Measurements from ENCODE around the gene HPCAL4. TPM values are rescaled to one million over a fixed set of nuclear protein-coding genes. Genes with fewer than 3 reads are reported as not detected.

The HPCAL4 gene
- polyA plus RNA-seq, 2 of the 4 experiments (the other 2 are of a cell fraction) = 0.09 to 0.14 TPM

DNA sequence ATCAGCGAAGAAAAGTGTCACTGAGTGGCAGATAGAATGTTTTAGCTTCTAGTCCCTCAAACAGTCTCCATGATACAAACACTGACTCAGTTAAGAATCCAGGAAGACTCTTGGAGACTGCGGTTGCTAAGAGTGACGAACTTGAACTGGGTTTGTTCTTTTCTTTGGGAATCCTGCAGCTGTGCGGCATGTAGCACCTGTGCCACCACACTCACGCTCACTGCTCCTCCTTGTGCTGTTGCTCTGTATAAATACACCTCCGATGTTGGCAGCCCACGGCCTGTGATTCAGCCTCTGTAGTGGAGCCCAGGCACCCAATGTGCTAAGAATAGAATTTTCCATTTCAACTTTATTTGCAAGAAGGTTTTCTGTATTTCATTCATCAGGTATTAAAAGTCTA lies 41.9 kb upstream of the HPCAL4 start:
- TF ChIP-seq JUN (IDR thresholded peaks at IDR 0.05) = no peak
- TF ChIP-seq POLR2A (IDR thresholded peaks at IDR 0.05; ENCODE audit: low read length) = no peak
- WGBS (ENCODE audit: missing lambda C conversion rate) = 45% methylated on average over 7 of the region's 7 CpGs
- H3K4me2 ChIP-seq = no peak overlapping the region
- no peak for DNase-seq (ENCODE audit: low read depth in 1 of 2, low spot score in 1 of 2)
- ChIA-PET POLR2A (no interaction called here), CTCF (interaction anchor here (1.2 kb wide), 1 partner anchor 127 kb away, joined by 4 read pairs; no protein-coding TSS in a partner anchor)
- no peaks in the 10 kb centered on the region for H3K9me3 ChIP-seq
- no peak for FAIRE-seq
- no peak overlapping the region for H3K27ac ChIP-seq
- H3K4me3 ChIP-seq = no peak overlapping the region
- no peaks in the 10 kb centered on the region for H3K4me1 ChIP-seq
- ATAC-seq = peak in 1 of 2 experiments; percentile 34; a peak in 1 of 6 replicates

- Histone ChIP-seq H3K9me3 (no peaks in the 10 kb centered on the region), H3K27ac (no peak overlapping the region), H3K4me1 (no peaks in the 10 kb centered on the region), H3K4me3 (no peak overlapping the region), H3K4me2 (no peak overlapping the region)
- no peak for DNase-seq (ENCODE audit: low read depth in 1 of 2, low spot score in 1 of 2)
- POLR2A ChIA-PET = no interaction called here
- CTCF ChIA-PET = interaction anchor here (1.2 kb wide), 1 partner anchor 127 kb away, joined by 4 read pairs; no protein-coding TSS in a partner anchor
- FAIRE-seq = no peak
- TF ChIP-seq HES2 (IDR thresholded peaks at IDR 0.05) (no peak), KDM1A (IDR thresholded peaks at IDR 0.05; ENCODE audit: low read depth) (no peak), MYC (IDR thresholded peaks at IDR 0.05; ENCODE audit: borderline replicate concordance, low read length) (no peak), RCOR1 (IDR thresholded peaks at IDR 0.05; ENCODE audit: low read depth, low read length) (no peak), HOXA7 (CRISPR knock-in tag; IDR thresholded peaks at IDR 0.05) (no peak), EHF (CRISPR knock-in tag; IDR thresholded peaks at IDR 0.05) (no peak), JUNB (IDR thresholded peaks at IDR 0.05) (no peak), CBX8 (IDR thresholded peaks at IDR 0.05) (no peak), SMC3 (IDR thresholded peaks at IDR 0.05) (no peak), HDAC2 (IDR thresholded peaks at IDR 0.05) (no peak), NR3C1 (IDR thresholded peaks at IDR 0.05) (no peak), FOSL2 (IDR thresholded peaks at IDR 0.05) (no peak), FOSL2 (CRISPR knock-in tag; IDR thresholded peaks at IDR 0.05) (no peak), FOSB (CRISPR knock-in tag; IDR thresholded peaks at IDR 0.05) (no peak), HOXB13 (CRISPR knock-in tag; IDR thresholded peaks at IDR 0.05; ENCODE audit: low read depth) (no peak), RARB (CRISPR knock-in tag; IDR thresholded peaks at IDR 0.05) (no peak), CBX2 (IDR thresholded peaks at IDR 0.05; ENCODE audit: borderline replicate concordance, low read depth) (no peak), ESRRA (IDR thresholded peaks at IDR 0.05; ENCODE audit: borderline replicate concordance, low read length) (no peak), RFX5 (IDR thresholded peaks at IDR 0.05) (no peak), PHF8 (IDR thresholded peaks at IDR 0.05; ENCODE audit: borderline replicate concordance, low read depth) (no peak)
- TF ChIP-seq, protein P1, sequence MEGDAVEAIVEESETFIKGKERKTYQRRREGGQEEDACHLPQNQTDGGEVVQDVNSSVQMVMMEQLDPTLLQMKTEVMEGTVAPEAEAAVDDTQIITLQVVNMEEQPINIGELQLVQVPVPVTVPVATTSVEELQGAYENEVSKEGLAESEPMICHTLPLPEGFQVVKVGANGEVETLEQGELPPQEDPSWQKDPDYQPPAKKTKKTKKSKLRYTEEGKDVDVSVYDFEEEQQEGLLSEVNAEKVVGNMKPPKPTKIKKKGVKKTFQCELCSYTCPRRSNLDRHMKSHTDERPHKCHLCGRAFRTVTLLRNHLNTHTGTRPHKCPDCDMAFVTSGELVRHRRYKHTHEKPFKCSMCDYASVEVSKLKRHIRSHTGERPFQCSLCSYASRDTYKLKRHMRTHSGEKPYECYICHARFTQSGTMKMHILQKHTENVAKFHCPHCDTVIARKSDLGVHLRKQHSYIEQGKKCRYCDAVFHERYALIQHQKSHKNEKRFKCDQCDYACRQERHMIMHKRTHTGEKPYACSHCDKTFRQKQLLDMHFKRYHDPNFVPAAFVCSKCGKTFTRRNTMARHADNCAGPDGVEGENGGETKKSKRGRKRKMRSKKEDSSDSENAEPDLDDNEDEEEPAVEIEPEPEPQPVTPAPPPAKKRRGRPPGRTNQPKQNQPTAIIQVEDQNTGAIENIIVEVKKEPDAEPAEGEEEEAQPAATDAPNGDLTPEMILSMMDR (IDR thresholded peaks at IDR 0.05) = no peak
- no peak for ATAC-seq
- 33% methylated on average over 3 of the region's 3 CpGs for WGBS (ENCODE audit: missing lambda C conversion rate)
Measured at GRCh38 chr1:39732730-39733129, 41.5 kb upstream of the HPCAL4 start.

DNA sequence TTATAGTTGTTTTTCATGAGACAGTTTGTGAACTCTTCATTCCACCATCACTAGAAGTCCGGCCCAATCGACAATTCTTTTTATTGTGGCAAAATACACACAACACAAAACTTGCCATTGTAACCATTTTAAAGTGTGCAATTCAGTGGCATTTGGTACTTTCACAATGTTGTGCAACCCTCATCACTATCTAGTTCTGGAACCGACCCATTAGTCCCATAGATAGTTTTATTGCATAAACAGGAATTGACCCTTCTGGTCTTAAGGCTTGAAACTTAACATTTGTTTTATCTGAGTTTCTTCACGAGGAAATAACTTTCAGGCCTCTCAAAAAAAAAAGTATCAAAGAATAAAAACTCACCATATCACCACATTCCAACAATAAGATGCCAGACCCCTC lies 38.6 kb upstream of the HPCAL4 start:
- POLR2A ChIA-PET = no interaction called here
- TF ChIP-seq PHF8 (IDR thresholded peaks at IDR 0.05; ENCODE audit: borderline replicate concordance, low read depth) (no peak), KDM1A (IDR thresholded peaks at IDR 0.05; ENCODE audit: low read depth) (no peak), ESRRA (IDR thresholded peaks at IDR 0.05; ENCODE audit: borderline replicate concordance, low read length) (no peak), FOSL2 (IDR thresholded peaks at IDR 0.05) (no peak), FOSL2 (CRISPR knock-in tag; IDR thresholded peaks at IDR 0.05) (no peak), ZC3H11A (IDR thresholded peaks at IDR 0.05) (no peak), HES2 (IDR thresholded peaks at IDR 0.05) (no peak), POLR2A (IDR thresholded peaks at IDR 0.05; ENCODE audit: low read length) (no peak), HOXA7 (CRISPR knock-in tag; IDR thresholded peaks at IDR 0.05) (no peak), JUN (IDR thresholded peaks at IDR 0.05) (no peak), RFX5 (IDR thresholded peaks at IDR 0.05) (no peak)
- TF ChIP-seq, protein P2, sequence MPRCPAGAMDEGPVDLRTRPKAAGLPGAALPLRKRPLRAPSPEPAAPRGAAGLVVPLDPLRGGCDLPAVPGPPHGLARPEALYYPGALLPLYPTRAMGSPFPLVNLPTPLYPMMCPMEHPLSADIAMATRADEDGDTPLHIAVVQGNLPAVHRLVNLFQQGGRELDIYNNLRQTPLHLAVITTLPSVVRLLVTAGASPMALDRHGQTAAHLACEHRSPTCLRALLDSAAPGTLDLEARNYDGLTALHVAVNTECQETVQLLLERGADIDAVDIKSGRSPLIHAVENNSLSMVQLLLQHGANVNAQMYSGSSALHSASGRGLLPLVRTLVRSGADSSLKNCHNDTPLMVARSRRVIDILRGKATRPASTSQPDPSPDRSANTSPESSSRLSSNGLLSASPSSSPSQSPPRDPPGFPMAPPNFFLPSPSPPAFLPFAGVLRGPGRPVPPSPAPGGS (IDR thresholded peaks at IDR 0.05) = no peak
- CTCF ChIA-PET = interaction anchor here (1.0 kb wide), 1 partner anchor 10 kb away, joined by 4 read pairs; no protein-coding TSS in a partner anchor
- Histone ChIP-seq H3K4me3 (no peak overlapping the region), H3K9me3 (no peaks in the 10 kb centered on the region), H3K4me1 (no peaks in the 10 kb centered on the region), H3K4me2 (no peak overlapping the region), H3K27ac (no peak overlapping the region)
- no peak for ATAC-seq
- 9% methylated on average over 4 of the region's 4 CpGs for WGBS (ENCODE audit: missing lambda C conversion rate)
- no peak for DNase-seq (ENCODE audit: low read depth in 1 of 2, low spot score in 1 of 2)
- no peak for FAIRE-seq
